ENCODE measurements around the gene ZCWPW1.
A peak's percentile ranks its signal among the peaks of the same experiment; 100 is the strongest.

The ZCWPW1 gene

GRCh38 chr7:100466653-100467605, 38.4 kb upstream of the ZCWPW1 start:
- no peak for DNase-seq (ENCODE audit: low read depth)
- TF ChIP-seq POLR2A (IDR thresholded peaks at IDR 0.05; ENCODE audit: extremely low read depth, insufficient read length): no peak
- TF ChIP-seq MYC (IDR thresholded peaks at IDR 0.05; ENCODE audit: low read depth, low read length): no peak
- no peak for TF ChIP-seq CTCF (IDR thresholded peaks at IDR 0.05; ENCODE audit: low read depth, low read length)
- TF ChIP-seq MAX (IDR thresholded peaks at IDR 0.05; ENCODE audit: low read depth, low read length): no peak

GRCh38 chr7:100465702-100466311, 37.3 kb upstream of the ZCWPW1 start:
- peak; percentile 61 for DNase-seq (ENCODE audit: low read depth)
- TF ChIP-seq CTCF (IDR thresholded peaks at IDR 0.05; ENCODE audit: low read depth, low read length) (peak; percentile 49), POLR2A (IDR thresholded peaks at IDR 0.05; ENCODE audit: extremely low read depth, insufficient read length) (no peak)
- no peak overlapping the region for H3K4me3 ChIP-seq (ENCODE audit: low read depth, low read length)

More at GRCh38 chr7:100466653-100467605, 38.4 kb upstream of the ZCWPW1 start:
- H3K4me3 ChIP-seq (ENCODE audit: low read depth, low read length): no peak overlapping the region

GRCh38 chr7:100465299-100465698, 36.8 kb upstream of the ZCWPW1 start:
- TF ChIP-seq MAX (IDR thresholded peaks at IDR 0.05; ENCODE audit: low read depth, low read length): no peak
- no peak for TF ChIP-seq POLR2A (IDR thresholded peaks at IDR 0.05; ENCODE audit: extremely low read depth, insufficient read length)
- TF ChIP-seq CTCF (IDR thresholded peaks at IDR 0.05; ENCODE audit: low read depth, low read length): no peak
- TF ChIP-seq MYC (IDR thresholded peaks at IDR 0.05; ENCODE audit: low read depth, low read length): no peak
- no peak overlapping the region for H3K4me3 ChIP-seq (ENCODE audit: low read depth, low read length)
- no peak for DNase-seq (ENCODE audit: low read depth)

GRCh38 chr7:100464791-100465190, 36.3 kb upstream of the ZCWPW1 start:
- H3K4me3 ChIP-seq (ENCODE audit: low read depth, low read length): no peak overlapping the region

GRCh38 chr7:100464210-100464660, 35.7 kb upstream of the ZCWPW1 start, which contains the start of gene SPACDR:
SPACDR (minus strand) TSS chr7:100464260; CDS start chr7:100464025, 235 bp downstream.
- TF ChIP-seq MYC (IDR thresholded peaks at IDR 0.05; ENCODE audit: low read depth, low read length): no peak
- TF ChIP-seq MAX (IDR thresholded peaks at IDR 0.05; ENCODE audit: low read depth, low read length): no peak
- TF ChIP-seq POLR2A (IDR thresholded peaks at IDR 0.05; ENCODE audit: extremely low read depth, insufficient read length): no peak
- TF ChIP-seq CTCF (IDR thresholded peaks at IDR 0.05; ENCODE audit: low read depth, low read length): no peak
- no peak for DNase-seq (ENCODE audit: low read depth)
- H3K4me3 ChIP-seq (ENCODE audit: low read depth, low read length): no peak within 1 kb of the TSS

More at GRCh38 chr7:100464791-100465190, 36.3 kb upstream of the ZCWPW1 start:
- no peak for DNase-seq (ENCODE audit: low read depth)
- TF ChIP-seq CTCF (IDR thresholded peaks at IDR 0.05; ENCODE audit: low read depth, low read length): no peak
- no peak for TF ChIP-seq MYC (IDR thresholded peaks at IDR 0.05; ENCODE audit: low read depth, low read length)
- no peak for TF ChIP-seq POLR2A (IDR thresholded peaks at IDR 0.05; ENCODE audit: extremely low read depth, insufficient read length)
- no peak for TF ChIP-seq MAX (IDR thresholded peaks at IDR 0.05; ENCODE audit: low read depth, low read length)
